K562 (cell line): ENCODE data around the gene XPO6. TPM values are rescaled to one million over a fixed set of nuclear protein-coding genes. Genes with fewer than 3 reads are reported as not detected.

Experiments
- ETV5 ChIP-seq: sonication (generic); formaldehyde crosslinking; IDR thresholded peaks from 2 replicates; pipeline ENCODE4 v1.4.0; 2020; ENCODE audit warnings: low read depth, mild to moderate bottlenecking, missing genetic modification reagents
- SRF ChIP-seq, 2 experiments: fragments of 250-450, 450-650 bp in 1 of 2; sonication (Bioruptor Pico) in 1 of 2; sonication (generic) in 1 of 2; formaldehyde crosslinking; IDR thresholded peaks; 2 replicates each; pipeline versions ENCODE4 v1.5.0 to v1.5.1; 2020 to 2022; ENCODE audit warnings: mild to moderate bottlenecking in 1 of 2, missing genetic modification reagents in 1 of 2
- SRSF1 ChIP-seq: fragments of 200-400 bp; formaldehyde crosslinking; IDR thresholded peaks from 2 replicates; pipeline ENCODE4 v1.6.1; 2017; ENCODE audit warnings: mild to moderate bottlenecking, low read depth, low read length, moderate library complexity
- ZNF232 ChIP-seq: sonication (generic); formaldehyde crosslinking; IDR thresholded peaks from 2 replicates; pipeline ENCODE4 v1.8.0; 2022; ENCODE audit warnings: mild to moderate bottlenecking, missing genetic modification reagents
- polyA plus RNA-seq, 8 experiments: library from polyadenylated mRNA; depleted of rRNA in 4 of 8; stranded (reverse) in 5 of 8; unstranded in 3 of 8; fragments of >200 nt; fragmentation: Nextera tagmentation in 2 of 8; fragmentation: Illumina TruSeq in 1 of 8; extraction: Ambion mirVana in 2 of 8; extraction: Trizol in 1 of 8; gene quantifications; 2 replicates each; pipeline versions ENCODE4 v1.2.1 to v1.2.3, GENCODE V29; 2011 to 2014; ENCODE audit warnings: inconsistent platforms in 1 of 8, missing spikeins in 1 of 8
- total RNA-seq, 7 experiments: library from RNA; depleted of rRNA in 6 of 7; stranded (reverse); fragments of >200 nt in 6 of 7; fragmentation: Illumina TruSeq in 2 of 7; extraction: Trizol in 2 of 7; gene quantifications; 2 replicates each; pipeline versions ENCODE4 v1.2.1 to v1.2.3, GENCODE V29; 2011 to 2021; ENCODE audit warnings: low replicate concordance in 1 of 7
- TF ChIP-seq, protein P1 (sequence below): fragments of 450-650 bp; IDR thresholded peaks from 2 replicates; pipeline ENCODE4 v1.6.1; 2017; ENCODE audit warnings: antibody characterized with exemption
- TF ChIP-seq, protein P2 (sequence below), 2 experiments: IDR thresholded peaks; 2 replicates each; pipeline ENCODE4 v1.6.1; 2011; ENCODE audit warnings: borderline replicate concordance in 1 of 2, control low read depth in 1 of 2, low read depth in 1 of 2, low read length in 1 of 2, mild to moderate bottlenecking in 1 of 2, mixed read lengths in 1 of 2, moderate library complexity in 1 of 2; ENCODE audit not compliant: insufficient read depth in 1 of 2, insufficient read length in 1 of 2, poor library complexity in 1 of 2, severe bottlenecking in 1 of 2; ENCODE audit errors: extremely low read depth in 1 of 2
- TF ChIP-seq, protein P3 (sequence below): fragments of 450-650 bp; IDR thresholded peaks from 2 replicates; pipeline ENCODE4 v1.6.1; 2017; ENCODE audit warnings: antibody characterized with exemption, mild to moderate bottlenecking
- TF ChIP-seq, protein P4 (sequence below): sonication (generic); formaldehyde crosslinking; IDR thresholded peaks from 2 replicates; pipeline ENCODE4 v1.8.0; 2022; ENCODE audit warnings: mild to moderate bottlenecking, low read depth, missing genetic modification reagents

XPO6 gene
- total and polyA plus RNA-seq, 9 of the 15 experiments (the other 6 are each of a cell fraction or from before 2014, with no cell fraction given), result 11.2 to 196 (median 119) TPM

DNA sequence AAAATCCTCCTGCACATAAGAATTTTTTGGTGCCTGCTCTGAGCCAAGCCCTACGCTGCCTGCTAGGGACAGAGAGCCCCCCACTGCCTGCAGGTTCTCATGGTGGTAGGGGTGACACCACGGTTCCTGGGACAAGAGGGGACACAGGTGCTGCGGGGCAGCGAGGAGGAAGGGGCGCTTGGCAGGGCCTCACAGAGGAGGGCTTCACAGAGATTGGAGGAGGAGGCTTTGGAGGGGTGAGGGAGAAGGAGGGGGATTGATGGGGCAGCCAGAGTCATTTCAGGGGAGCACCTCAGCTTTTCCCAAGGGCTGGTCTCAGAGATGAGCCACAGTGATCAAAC lies 118.4 kb downstream of the XPO6 start (continued):
- TF ChIP-seq, protein P1, sequence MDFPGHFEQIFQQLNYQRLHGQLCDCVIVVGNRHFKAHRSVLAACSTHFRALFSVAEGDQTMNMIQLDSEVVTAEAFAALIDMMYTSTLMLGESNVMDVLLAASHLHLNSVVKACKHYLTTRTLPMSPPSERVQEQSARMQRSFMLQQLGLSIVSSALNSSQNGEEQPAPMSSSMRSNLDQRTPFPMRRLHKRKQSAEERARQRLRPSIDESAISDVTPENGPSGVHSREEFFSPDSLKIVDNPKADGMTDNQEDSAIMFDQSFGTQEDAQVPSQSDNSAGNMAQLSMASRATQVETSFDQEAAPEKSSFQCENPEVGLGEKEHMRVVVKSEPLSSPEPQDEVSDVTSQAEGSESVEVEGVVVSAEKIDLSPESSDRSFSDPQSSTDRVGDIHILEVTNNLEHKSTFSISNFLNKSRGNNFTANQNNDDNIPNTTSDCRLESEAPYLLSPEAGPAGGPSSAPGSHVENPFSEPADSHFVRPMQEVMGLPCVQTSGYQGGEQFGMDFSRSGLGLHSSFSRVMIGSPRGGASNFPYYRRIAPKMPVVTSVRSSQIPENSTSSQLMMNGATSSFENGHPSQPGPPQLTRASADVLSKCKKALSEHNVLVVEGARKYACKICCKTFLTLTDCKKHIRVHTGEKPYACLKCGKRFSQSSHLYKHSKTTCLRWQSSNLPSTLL, result no peak
- TF ChIP-seq, protein P2, sequence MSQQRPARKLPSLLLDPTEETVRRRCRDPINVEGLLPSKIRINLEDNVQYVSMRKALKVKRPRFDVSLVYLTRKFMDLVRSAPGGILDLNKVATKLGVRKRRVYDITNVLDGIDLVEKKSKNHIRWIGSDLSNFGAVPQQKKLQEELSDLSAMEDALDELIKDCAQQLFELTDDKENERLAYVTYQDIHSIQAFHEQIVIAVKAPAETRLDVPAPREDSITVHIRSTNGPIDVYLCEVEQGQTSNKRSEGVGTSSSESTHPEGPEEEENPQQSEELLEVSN (IDR thresholded peaks at IDR 0.05; ENCODE audit: borderline replicate concordance in 1 of 2, extremely low read depth in 1 of 2, insufficient read depth in 1 of 2, insufficient read length in 1 of 2, low read depth in 1 of 2, low read length in 1 of 2, poor library complexity in 1 of 2, severe bottlenecking in 1 of 2), result no peak
- TF ChIP-seq SRF (CRISPR knock-in tag; IDR thresholded peaks at IDR 0.05) (no peak), ZNF232 (no peak), SRSF1 (no peak), ETV5 (CRISPR knock-in tag) (no peak)
- TF ChIP-seq, protein P3, sequence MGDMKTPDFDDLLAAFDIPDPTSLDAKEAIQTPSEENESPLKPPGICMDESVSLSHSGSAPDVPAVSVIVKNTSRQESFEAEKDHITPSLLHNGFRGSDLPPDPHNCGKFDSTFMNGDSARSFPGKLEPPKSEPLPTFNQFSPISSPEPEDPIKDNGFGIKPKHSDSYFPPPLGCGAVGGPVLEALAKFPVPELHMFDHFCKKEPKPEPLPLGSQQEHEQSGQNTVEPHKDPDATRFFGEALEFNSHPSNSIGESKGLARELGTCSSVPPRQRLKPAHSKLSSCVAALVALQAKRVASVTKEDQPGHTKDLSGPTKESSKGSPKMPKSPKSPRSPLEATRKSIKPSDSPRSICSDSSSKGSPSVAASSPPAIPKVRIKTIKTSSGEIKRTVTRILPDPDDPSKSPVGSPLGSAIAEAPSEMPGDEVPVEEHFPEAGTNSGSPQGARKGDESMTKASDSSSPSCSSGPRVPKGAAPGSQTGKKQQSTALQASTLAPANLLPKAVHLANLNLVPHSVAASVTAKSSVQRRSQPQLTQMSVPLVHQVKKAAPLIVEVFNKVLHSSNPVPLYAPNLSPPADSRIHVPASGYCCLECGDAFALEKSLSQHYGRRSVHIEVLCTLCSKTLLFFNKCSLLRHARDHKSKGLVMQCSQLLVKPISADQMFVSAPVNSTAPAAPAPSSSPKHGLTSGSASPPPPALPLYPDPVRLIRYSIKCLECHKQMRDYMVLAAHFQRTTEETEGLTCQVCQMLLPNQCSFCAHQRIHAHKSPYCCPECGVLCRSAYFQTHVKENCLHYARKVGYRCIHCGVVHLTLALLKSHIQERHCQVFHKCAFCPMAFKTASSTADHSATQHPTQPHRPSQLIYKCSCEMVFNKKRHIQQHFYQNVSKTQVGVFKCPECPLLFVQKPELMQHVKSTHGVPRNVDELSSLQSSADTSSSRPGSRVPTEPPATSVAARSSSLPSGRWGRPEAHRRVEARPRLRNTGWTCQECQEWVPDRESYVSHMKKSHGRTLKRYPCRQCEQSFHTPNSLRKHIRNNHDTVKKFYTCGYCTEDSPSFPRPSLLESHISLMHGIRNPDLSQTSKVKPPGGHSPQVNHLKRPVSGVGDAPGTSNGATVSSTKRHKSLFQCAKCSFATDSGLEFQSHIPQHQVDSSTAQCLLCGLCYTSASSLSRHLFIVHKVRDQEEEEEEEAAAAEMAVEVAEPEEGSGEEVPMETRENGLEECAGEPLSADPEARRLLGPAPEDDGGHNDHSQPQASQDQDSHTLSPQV, result no peak
- TF ChIP-seq, protein P4, sequence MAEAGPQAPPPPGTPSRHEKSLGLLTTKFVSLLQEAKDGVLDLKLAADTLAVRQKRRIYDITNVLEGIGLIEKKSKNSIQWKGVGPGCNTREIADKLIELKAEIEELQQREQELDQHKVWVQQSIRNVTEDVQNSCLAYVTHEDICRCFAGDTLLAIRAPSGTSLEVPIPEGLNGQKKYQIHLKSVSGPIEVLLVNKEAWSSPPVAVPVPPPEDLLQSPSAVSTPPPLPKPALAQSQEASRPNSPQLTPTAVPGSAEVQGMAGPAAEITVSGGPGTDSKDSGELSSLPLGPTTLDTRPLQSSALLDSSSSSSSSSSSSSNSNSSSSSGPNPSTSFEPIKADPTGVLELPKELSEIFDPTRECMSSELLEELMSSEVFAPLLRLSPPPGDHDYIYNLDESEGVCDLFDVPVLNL (CRISPR knock-in tag), result no peak
